GM23248 (cell line): ENCODE measurements around the gene FOXN3. TPM values are rescaled to one million over a fixed set of nuclear protein-coding genes. Genes with fewer than 3 reads are reported as not detected.
A peak's percentile ranks its signal among the peaks of the same experiment; 100 is the strongest.

Source experiments
- DNase-seq: peaks from one replicate; pipeline ENCODE4 v3.0.0-alpha.2; 2015
- H2AFZ ChIP-seq: fragments of 200-600 bp; sonication (generic); 2 replicates; pipeline ENCODE4 v1.6.1; 2016; ENCODE audit warnings: antibody characterized with exemption
- H3F3A ChIP-seq: fragments of 200-600 bp; sonication (generic); 2 replicates; pipeline ENCODE4 v1.6.1; 2016; ENCODE audit warnings: mild to moderate bottlenecking, antibody characterized with exemption, mixed run types; ENCODE audit not compliant: insufficient read depth
- H3K27ac ChIP-seq: fragments of 200-600 bp; sonication (generic); 2 replicates; pipeline ENCODE4 v1.5.1; 2016; ENCODE audit warnings: mild to moderate bottlenecking
- H3K27me3 ChIP-seq: fragments of 200-600 bp; sonication (generic); replicated peaks from 2 replicates; pipeline ENCODE4 v1.6.1; 2016; ENCODE audit warnings: mild to moderate bottlenecking; ENCODE audit not compliant: insufficient read depth
- H3K36me3 ChIP-seq: fragments of 200-600 bp; sonication (generic); 2 replicates; pipeline ENCODE4 v1.6.1; 2016; ENCODE audit warnings: low read depth, mild to moderate bottlenecking
- H3K4me1 ChIP-seq: fragments of 200-600 bp; sonication (generic); 2 replicates; pipeline ENCODE4 v1.6.1; 2016; ENCODE audit warnings: mild to moderate bottlenecking; ENCODE audit not compliant: insufficient read depth
- H3K4me2 ChIP-seq: fragments of 200-600 bp; sonication (generic); one replicate; pipeline ENCODE4 v1.6.1; 2016; ENCODE audit warnings: mild to moderate bottlenecking; ENCODE audit not compliant: unreplicated experiment
- H3K4me3 ChIP-seq: fragments of 200-600 bp; sonication (generic); 2 replicates; pipeline ENCODE4 v1.5.1; 2016; ENCODE audit warnings: mild to moderate bottlenecking
- H3K79me2 ChIP-seq: fragments of 200-600 bp; sonication (generic); 2 replicates; pipeline ENCODE4 v1.6.1; 2016; ENCODE audit warnings: mild to moderate bottlenecking; ENCODE audit not compliant: insufficient read depth
- H3K9ac ChIP-seq: fragments of 200-600 bp; sonication (generic); 2 replicates; pipeline ENCODE4 v1.6.1; 2016; ENCODE audit warnings: mild to moderate bottlenecking
- H3K9me2 ChIP-seq: fragments of 200-600 bp; sonication (generic); 2 replicates; pipeline ENCODE4 v1.6.1; 2016; ENCODE audit warnings: mixed run types, mild to moderate bottlenecking, moderate library complexity; ENCODE audit not compliant: insufficient read depth
- H3K9me3 ChIP-seq: fragments of 200-600 bp; sonication (generic); one replicate; pipeline ENCODE4 v1.6.1; 2017; ENCODE audit warnings: low read depth
- H4K20me1 ChIP-seq: fragments of 200-600 bp; sonication (generic); 2 replicates; pipeline ENCODE4 v1.6.0; 2016; ENCODE audit not compliant: insufficient read depth
- EZH2 ChIP-seq: fragments of 200-600 bp; sonication (generic); IDR thresholded peaks from 2 replicates; pipeline ENCODE4 v1.6.1; 2018; ENCODE audit warnings: antibody characterized with exemption, mild to moderate bottlenecking; ENCODE audit not compliant: insufficient read depth, poor library complexity, severe bottlenecking
- EZH2phosphoT487 ChIP-seq: fragments of 200-600 bp; sonication (generic); IDR thresholded peaks from 2 replicates; pipeline ENCODE4 v1.6.1; 2018; ENCODE audit warnings: antibody characterized with exemption, moderate library complexity, mild to moderate bottlenecking, low read depth; ENCODE audit not compliant: insufficient read depth
- WGBS, 2 experiments: methylation state at CpG; one replicate each; pipeline ENCODE4 v1.1.6; 2015 to 2017; ENCODE audit warnings: low lambda C conversion rate in 2 of 2, low coverage in 1 of 2; ENCODE audit errors: missing lambda C conversion rate in 2 of 2; 5-methylcytosine and 5-hydroxymethylcytosine counted together
- in situ Hi-C: fragments of 300-500 bp; cut with MboI; formaldehyde crosslinking; loops from 2 replicates; pipeline ENCODE4 v1.15.0; 2020
- polyA plus RNA-seq: library from polyadenylated mRNA; unstranded; fragments of >200 nt; fragmentation: Nextera tagmentation; extraction: Ambion mirVana; gene quantifications from 2 replicates; pipeline ENCODE4 v1.2.1, GENCODE V29; 2016
- total RNA-seq: library from RNA; depleted of rRNA; stranded (reverse); fragments of >200 nt; shearing (Covaris generic); gene quantifications from 2 replicates; pipeline ENCODE4 v1.2.3, GENCODE V29; 2014; rRNA removed

The FOXN3 gene
- 15.9 and 18.6 TPM in 2 replicates for total RNA-seq
- polyA plus RNA-seq, result 18.6 and 19.0 TPM in 2 replicates

- 0 to 2% methylated on average over 5 to 54 of the region's 54 CpGs for WGBS, 2 experiments
- H3F3A ChIP-seq, result peaks cover 6% of the 10 kb centered on the region; the same call in 1 of the 2 replicates
- peaks cover 15% of the 10 kb centered on the region for H3K4me1 ChIP-seq
- in situ Hi-C loops, result loop anchor here (25.0 kb wide), 1 partner anchor 380 kb away; no protein-coding TSS in a partner anchor
- peak within 1 kb of the TSS; percentile 95 for H3K27ac ChIP-seq
- no peaks in the 10 kb centered on the region for H4K20me1 ChIP-seq
- H3K79me2 ChIP-seq, result peaks cover 33% of the 10 kb centered on the region
- peak within 1 kb of the TSS; percentile 91 for H3K4me2 ChIP-seq
- no peak for TF ChIP-seq EZH2phosphoT487
- TF ChIP-seq EZH2, result no peak
- no peaks in the 10 kb centered on the region for H3K27me3 ChIP-seq
- H3K9ac ChIP-seq, result peak within 1 kb of the TSS; percentile 96
- H3K4me3 ChIP-seq, result peak within 1 kb of the TSS; percentile 92
- H3K9me2 ChIP-seq, result no peaks in the 10 kb centered on the region
- H3K9me3 ChIP-seq, result no peaks in the 10 kb centered on the region
- H3K36me3 ChIP-seq, result no peaks in the 10 kb centered on the region
- H2AFZ ChIP-seq, result peak within 1 kb of the TSS; percentile 81
- DNase-seq, result peak; percentile 94
Measured at GRCh38 chr14:89417091-89417464, at the start of gene FOXN3. Gene FOXN3 (minus strand): TSS chr14:89417233. CDS start chr14:89412476, 4,757 bp downstream.

- H3K79me2 ChIP-seq, result no peaks in the 10 kb centered on the region
- in situ Hi-C loops, result no loop called here
- H3K4me3 ChIP-seq, result no peak overlapping the region
- H3K4me2 ChIP-seq, result no peak overlapping the region
- no peak overlapping the region for H3K9ac ChIP-seq
- no peaks in the 10 kb centered on the region for H3K4me1 ChIP-seq
- WGBS, 2 experiments, result 91 to 92% methylated on average over 5 of the region's 5 CpGs
- no peak overlapping the region for H2AFZ ChIP-seq
- no peaks in the 10 kb centered on the region for H3F3A ChIP-seq
- DNase-seq, result no peak
- H4K20me1 ChIP-seq, result no peaks in the 10 kb centered on the region
- no peaks in the 10 kb centered on the region for H3K27me3 ChIP-seq
- H3K9me2 ChIP-seq, result no peaks in the 10 kb centered on the region
- no peaks in the 10 kb centered on the region for H3K9me3 ChIP-seq
- TF ChIP-seq EZH2phosphoT487 (no peak), EZH2 (no peak)
- H3K36me3 ChIP-seq, result no peaks in the 10 kb centered on the region
- H3K27ac ChIP-seq, result no peak overlapping the region
Measured at GRCh38 chr14:89466484-89466883, 49.5 kb upstream of the FOXN3 start.

GRCh38 chr14:89465876-89466275 is 48.8 kb upstream of the FOXN3 start:
- Histone ChIP-seq H3K27me3 (no peaks in the 10 kb centered on the region), H3K4me1 (no peaks in the 10 kb centered on the region), H4K20me1 (no peaks in the 10 kb centered on the region), H3K9ac (no peak overlapping the region), H3K36me3 (no peaks in the 10 kb centered on the region), H3K9me3 (no peaks in the 10 kb centered on the region), H3K4me2 (no peak overlapping the region), H3K27ac (no peak overlapping the region), H3K4me3 (no peak overlapping the region), H2AFZ (no peak overlapping the region), H3K9me2 (no peaks in the 10 kb centered on the region), H3K79me2 (no peaks in the 10 kb centered on the region), H3F3A (no peaks in the 10 kb centered on the region)
- in situ Hi-C loops, result no loop called here
- DNase-seq, result no peak
- WGBS, 2 experiments, result 72 to 73% methylated on average over 5 of the region's 5 CpGs
- TF ChIP-seq EZH2, result no peak
- no peak for TF ChIP-seq EZH2phosphoT487

GRCh38 chr14:89461256-89461655 is 44.2 kb upstream of the FOXN3 start:
- Histone ChIP-seq H4K20me1 (no peaks in the 10 kb centered on the region), H3K4me1 (no peaks in the 10 kb centered on the region), H3K9me3 (no peaks in the 10 kb centered on the region), H3F3A (no peaks in the 10 kb centered on the region), H3K79me2 (no peaks in the 10 kb centered on the region), H3K27me3 (no peaks in the 10 kb centered on the region), H3K4me3 (no peak overlapping the region), H3K36me3 (no peaks in the 10 kb centered on the region), H3K9me2 (no peaks in the 10 kb centered on the region), H3K4me2 (no peak overlapping the region), H3K9ac (no peak overlapping the region), H2AFZ (no peak overlapping the region), H3K27ac (no peak overlapping the region)
- WGBS, 2 experiments, result 95 to 98% methylated on average over 3 of the region's 3 CpGs
- TF ChIP-seq EZH2 (no peak), EZH2phosphoT487 (no peak)
- no peak for DNase-seq
- in situ Hi-C loops, result no loop called here
